GM12801 (cell line): ENCODE data around the gene MDN1.

Source experiments
- CTCF ChIP-seq: IDR thresholded peaks from one replicate; pipeline ENCODE4 v1.5.1; 2011; ENCODE audit warnings: control low read depth; ENCODE audit not compliant: insufficient read length; ENCODE audit errors: extremely low read depth

Gene MDN1

GRCh38 chr6:89749918-89750317, 69.7 kb downstream of the MDN1 start:
- no peak for TF ChIP-seq CTCF

- no peak for TF ChIP-seq CTCF
These were observed 73.9 kb downstream of the MDN1 start for GRCh38 chr6:89745716-89746115.

GRCh38 chr6:89745096-89745495, 74.5 kb downstream of the MDN1 start:
- TF ChIP-seq CTCF = no peak

GRCh38 chr6:89736893-89737292, 82.7 kb downstream of the MDN1 start:
- TF ChIP-seq CTCF = no peak

- TF ChIP-seq CTCF = no peak
These were observed 85.1 kb downstream of the MDN1 start for GRCh38 chr6:89734526-89734925.

GRCh38 chr6:89731924-89732567, 87.5 kb downstream of the MDN1 start:
- no peak for TF ChIP-seq CTCF

GRCh38 chr6:89729818-89730217, 89.8 kb downstream of the MDN1 start:
- TF ChIP-seq CTCF = no peak
